ENCODE results near the gene IL21R.
A peak's percentile ranks its signal among the peaks of the same experiment; 100 is the strongest.

The IL21R gene

DNA sequence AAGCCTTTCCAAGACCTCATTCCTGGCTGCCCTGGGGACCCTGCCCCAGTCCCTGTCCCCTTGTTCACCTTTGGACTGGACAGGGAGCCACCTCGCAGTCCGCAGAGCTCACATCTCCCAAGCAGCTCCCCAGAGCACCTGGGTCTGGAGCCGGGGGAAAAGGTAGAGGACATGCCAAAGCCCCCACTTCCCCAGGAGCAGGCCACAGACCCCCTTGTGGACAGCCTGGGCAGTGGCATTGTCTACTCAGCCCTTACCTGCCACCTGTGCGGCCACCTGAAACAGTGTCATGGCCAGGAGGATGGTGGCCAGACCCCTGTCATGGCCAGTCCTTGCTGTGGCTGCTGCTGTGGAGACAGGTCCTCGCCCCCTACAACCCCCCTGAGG is 38.7 kb upstream of the IL21R start:
- no peak for TF ChIP-seq Cebpa-rat (IDR thresholded peaks at IDR 0.05)
- Histone ChIP-seq H4K20me1 (peaks cover 0 to 47% (median 0%) of the 10 kb centered on the region in 11 experiments; a peak in 6 of 22 replicates), H3K4me2 (peak overlapping the region in 9 of 11 experiments; percentile 2 to 85 (median 76); a peak in 17 of 22 replicates), H3K9ac (peak overlapping the region in 4 of 11 experiments; percentile 52 to 58 (median 56); a peak in 6 of 22 replicates), H3K4me3 (no peak overlapping the region), H3K4me1 (peaks cover 19 to 58% (median 52%) of the 10 kb centered on the region in 10 experiments), H3K27me3 (no peaks in the 10 kb centered on the region), H3K36me3 (peaks cover 24 to 73% (median 59%) of the 10 kb centered on the region in 11 experiments; a peak in 21 of 22 replicates), H3K9me3 (replicated peaks in 1 of 11) (peaks cover 0 to 13% (median 7%) of the 10 kb centered on the region in 11 experiments; a peak in 10 of 22 replicates), H3K27ac (peak overlapping the region in 4 of 11 experiments; percentile 18 to 43 (median 22); a peak in 4 of 22 replicates)

DNA sequence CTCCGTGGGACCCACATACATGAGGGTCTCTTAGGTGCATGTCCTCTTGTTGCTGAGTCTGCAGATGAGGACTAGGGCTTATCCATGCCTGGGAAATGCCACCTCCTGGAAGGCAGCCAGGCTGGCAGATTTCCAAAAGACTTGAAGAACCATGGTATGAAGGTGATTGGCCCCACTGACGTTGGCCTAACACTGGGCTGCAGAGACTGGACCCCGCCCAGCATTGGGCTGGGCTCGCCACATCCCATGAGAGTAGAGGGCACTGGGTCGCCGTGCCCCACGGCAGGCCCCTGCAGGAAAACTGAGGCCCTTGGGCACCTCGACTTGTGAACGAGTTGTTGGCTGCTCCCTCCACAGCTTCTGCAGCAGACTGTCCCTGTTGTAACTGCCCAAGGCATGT is 38.2 kb upstream of the IL21R start:
- Histone ChIP-seq H3K4me2 (peak overlapping the region in 5 of 11 experiments; percentile 73 to 85 (median 80); a peak in 7 of 22 replicates), H3K4me1 (peaks cover 25 to 64% (median 58%) of the 10 kb centered on the region in 10 experiments), H4K20me1 (peaks cover 0 to 47% (median 0%) of the 10 kb centered on the region in 11 experiments; a peak in 6 of 22 replicates), H3K9me3 (replicated peaks in 1 of 11) (peaks cover 0 to 9% (median 7%) of the 10 kb centered on the region in 11 experiments; a peak in 10 of 22 replicates), H3K9ac (no peak overlapping the region), H3K4me3 (no peak overlapping the region), H3K27ac (no peak overlapping the region; a peak in 1 of 22 replicates), H3K36me3 (peaks cover 24 to 68% (median 54%) of the 10 kb centered on the region in 11 experiments; a peak in 21 of 22 replicates), H3K27me3 (no peaks in the 10 kb centered on the region)
- no peak for TF ChIP-seq Cebpa-rat (IDR thresholded peaks at IDR 0.05)

DNA sequence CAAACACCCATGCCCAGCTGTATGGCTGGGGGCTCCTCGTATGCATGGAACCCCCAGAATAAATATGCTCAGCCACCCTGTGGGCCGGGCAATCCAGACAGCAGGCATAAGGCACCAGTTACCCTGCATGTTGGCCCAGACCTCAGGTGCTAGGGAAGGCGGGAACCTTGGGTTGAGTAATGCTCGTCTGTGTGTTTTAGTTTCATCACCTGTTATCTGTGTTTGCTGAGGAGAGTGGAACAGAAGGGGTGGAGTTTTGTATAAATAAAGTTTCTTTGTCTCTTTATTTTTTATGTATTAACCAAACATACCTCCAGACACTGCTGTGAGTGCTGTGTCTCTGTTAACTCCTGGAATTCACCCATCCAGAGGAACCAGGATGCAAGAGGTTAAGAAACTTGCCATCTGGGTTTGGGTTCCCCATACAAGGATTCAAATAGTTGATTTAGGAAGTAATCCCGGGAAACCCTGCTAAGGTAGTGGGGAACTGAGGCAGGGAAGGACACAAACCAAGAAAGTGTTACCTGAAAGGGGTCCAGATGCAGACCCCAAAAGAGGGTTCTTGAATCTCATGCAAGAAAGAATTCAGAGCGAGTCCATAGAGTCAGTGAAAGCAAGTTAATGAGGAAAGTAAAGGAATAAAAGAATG is 37.4 kb upstream of the IL21R start:
- no peak for TF ChIP-seq Cebpa-rat (IDR thresholded peaks at IDR 0.05)
- peaks cover 33 to 69% (median 60%) of the 10 kb centered on the region in 10 experiments for H3K4me1 ChIP-seq
- no peak overlapping the region for H3K4me3 ChIP-seq
- H3K27me3 ChIP-seq: no peaks in the 10 kb centered on the region
- H3K4me2 ChIP-seq: peak overlapping the region in 7 of 11 experiments; percentile 5 to 85 (median 73); a peak in 8 of 22 replicates
- peaks cover 18 to 59% (median 45%) of the 10 kb centered on the region in 11 experiments; a peak in 20 of 22 replicates for H3K36me3 ChIP-seq
- H3K27ac ChIP-seq: peak overlapping the region in 2 of 11 experiments; percentile 38 to 95; a peak in 3 of 22 replicates
- peaks cover 0 to 5% (median 2%) of the 10 kb centered on the region in 11 experiments; a peak in 18 of 22 replicates for H3K9me3 ChIP-seq (replicated peaks in 1 of 11)
- H4K20me1 ChIP-seq: peaks cover 0 to 41% (median 0%) of the 10 kb centered on the region in 11 experiments; a peak in 6 of 22 replicates
- no peak overlapping the region for H3K9ac ChIP-seq

DNA sequence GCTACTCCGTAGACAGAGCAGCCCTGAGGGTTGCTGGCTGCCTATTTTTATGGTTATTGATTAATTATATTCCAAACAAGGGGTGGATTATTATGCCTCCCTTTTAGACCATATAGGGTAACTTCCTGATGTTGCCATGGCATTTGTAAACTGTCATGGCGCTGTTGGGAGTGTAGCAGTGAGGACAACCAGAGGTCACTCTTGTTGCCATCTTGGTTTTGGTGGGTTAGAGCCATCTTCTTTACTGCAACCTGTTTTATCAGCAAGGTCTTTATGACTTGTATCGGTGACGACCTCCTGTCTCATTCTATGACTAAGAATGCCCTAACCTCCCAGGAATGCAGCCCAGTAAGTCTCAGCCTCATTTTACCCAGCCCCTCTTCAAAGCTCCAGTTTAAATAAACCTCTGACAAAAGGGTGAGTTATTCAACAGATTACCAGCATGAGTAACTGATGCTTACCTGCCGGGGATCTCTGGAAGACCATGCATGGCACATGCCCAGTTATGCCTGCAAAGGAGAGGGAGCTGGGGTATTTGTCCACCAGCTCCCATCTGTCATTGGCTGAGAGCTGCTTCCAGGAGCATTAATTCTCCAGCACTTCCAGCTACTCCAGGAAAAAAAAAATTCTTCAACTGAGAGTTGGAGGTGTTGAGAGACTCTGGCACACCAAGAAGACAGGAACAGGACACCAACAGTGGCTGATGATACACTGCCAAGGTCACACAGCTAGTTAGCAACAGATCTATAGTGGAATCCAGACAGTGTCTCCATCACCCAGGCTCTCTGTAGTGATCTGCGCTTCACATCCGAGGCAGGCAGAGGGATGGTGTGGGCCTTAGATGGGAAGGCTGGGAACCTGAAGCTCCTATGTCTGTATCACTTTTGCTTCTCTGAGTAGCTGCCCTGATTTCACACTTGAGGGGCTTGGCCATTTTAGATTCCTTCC is 36.6 kb upstream of the IL21R start:
- Histone ChIP-seq H3K9ac (peak overlapping the region in 1 of 11 experiments; percentile 78; a peak in 1 of 22 replicates), H3K9me3 (replicated peaks in 1 of 11) (peaks cover 7 to 12% (median 10%) of the 10 kb centered on the region in 11 experiments), H3K27ac (peak overlapping the region in 9 of 11 experiments; percentile 30 to 96 (median 90); a peak in 13 of 22 replicates), H3K27me3 (no peaks in the 10 kb centered on the region), H3K4me2 (peak overlapping the region in 10 of 11 experiments; percentile 16 to 95 (median 82); a peak in 15 of 22 replicates), H3K36me3 (peaks cover 17 to 52% (median 41%) of the 10 kb centered on the region in 11 experiments; a peak in 19 of 22 replicates), H3K4me1 (peaks cover 41 to 72% (median 61%) of the 10 kb centered on the region in 10 experiments), H3K4me3 (no peak overlapping the region), H4K20me1 (peaks cover 0 to 40% (median 0%) of the 10 kb centered on the region in 11 experiments; a peak in 6 of 22 replicates)
- no peak for TF ChIP-seq Cebpa-rat (IDR thresholded peaks at IDR 0.05)

DNA sequence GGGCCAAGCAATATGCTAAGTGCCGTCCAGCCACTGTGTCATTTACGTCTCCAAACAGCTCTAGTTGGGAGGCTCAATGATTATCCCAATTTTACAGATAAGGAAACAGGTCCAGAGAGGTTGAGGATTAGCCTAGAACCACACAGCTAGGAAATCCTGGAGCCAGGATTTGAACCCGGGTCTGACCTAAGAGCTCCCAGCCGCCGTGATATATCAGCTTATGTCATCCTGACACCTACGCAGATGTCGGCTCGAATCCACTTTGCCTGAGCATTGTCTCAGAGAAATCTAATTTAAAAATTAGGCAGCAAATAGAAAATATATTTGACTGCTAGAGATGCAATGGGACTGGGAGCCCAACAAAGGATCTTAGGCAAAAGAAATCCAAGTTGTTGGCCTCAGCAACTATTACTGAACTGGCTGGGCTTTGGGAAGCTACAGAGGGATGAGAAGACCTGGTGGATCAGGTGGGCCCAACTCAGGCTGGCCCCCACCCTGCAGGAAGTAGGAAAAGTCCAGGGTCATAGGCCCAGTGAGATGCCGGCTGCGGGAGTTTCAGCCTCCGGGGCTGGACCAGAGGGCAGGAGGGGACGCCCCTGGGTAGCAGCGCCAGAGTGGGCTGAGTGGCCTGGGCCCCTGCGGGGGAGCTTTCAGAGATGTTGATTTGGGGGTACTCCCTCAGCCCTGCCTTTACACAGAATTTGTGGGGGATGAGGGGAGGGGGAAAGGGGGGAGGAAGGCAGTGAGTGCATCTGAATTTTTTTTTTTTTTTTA is 35.1 kb upstream of the IL21R start:
- peaks cover 0 to 32% (median 0%) of the 10 kb centered on the region in 11 experiments; a peak in 6 of 22 replicates for H4K20me1 ChIP-seq
- peak overlapping the region; percentile 36 to 96 (median 90); a peak in 21 of 22 replicates for H3K27ac ChIP-seq
- peaks cover 12 to 20% (median 17%) of the 10 kb centered on the region in 11 experiments for H3K9me3 ChIP-seq (replicated peaks in 1 of 11)
- TF ChIP-seq Cebpa-rat (IDR thresholded peaks at IDR 0.05): no peak
- peaks cover 55 to 76% (median 70%) of the 10 kb centered on the region in 10 experiments for H3K4me1 ChIP-seq
- H3K27me3 ChIP-seq: no peaks in the 10 kb centered on the region
- H3K9ac ChIP-seq: peak overlapping the region in 10 of 11 experiments; percentile 71 to 88 (median 78); a peak in 20 of 22 replicates
- peaks cover 8 to 38% (median 26%) of the 10 kb centered on the region in 11 experiments; a peak in 19 of 22 replicates for H3K36me3 ChIP-seq
- peak overlapping the region in 4 of 10 experiments; percentile 24 to 42 (median 30); a peak in 3 of 20 replicates for H3K4me3 ChIP-seq
- peak overlapping the region; percentile 71 to 96 (median 91) for H3K4me2 ChIP-seq

DNA sequence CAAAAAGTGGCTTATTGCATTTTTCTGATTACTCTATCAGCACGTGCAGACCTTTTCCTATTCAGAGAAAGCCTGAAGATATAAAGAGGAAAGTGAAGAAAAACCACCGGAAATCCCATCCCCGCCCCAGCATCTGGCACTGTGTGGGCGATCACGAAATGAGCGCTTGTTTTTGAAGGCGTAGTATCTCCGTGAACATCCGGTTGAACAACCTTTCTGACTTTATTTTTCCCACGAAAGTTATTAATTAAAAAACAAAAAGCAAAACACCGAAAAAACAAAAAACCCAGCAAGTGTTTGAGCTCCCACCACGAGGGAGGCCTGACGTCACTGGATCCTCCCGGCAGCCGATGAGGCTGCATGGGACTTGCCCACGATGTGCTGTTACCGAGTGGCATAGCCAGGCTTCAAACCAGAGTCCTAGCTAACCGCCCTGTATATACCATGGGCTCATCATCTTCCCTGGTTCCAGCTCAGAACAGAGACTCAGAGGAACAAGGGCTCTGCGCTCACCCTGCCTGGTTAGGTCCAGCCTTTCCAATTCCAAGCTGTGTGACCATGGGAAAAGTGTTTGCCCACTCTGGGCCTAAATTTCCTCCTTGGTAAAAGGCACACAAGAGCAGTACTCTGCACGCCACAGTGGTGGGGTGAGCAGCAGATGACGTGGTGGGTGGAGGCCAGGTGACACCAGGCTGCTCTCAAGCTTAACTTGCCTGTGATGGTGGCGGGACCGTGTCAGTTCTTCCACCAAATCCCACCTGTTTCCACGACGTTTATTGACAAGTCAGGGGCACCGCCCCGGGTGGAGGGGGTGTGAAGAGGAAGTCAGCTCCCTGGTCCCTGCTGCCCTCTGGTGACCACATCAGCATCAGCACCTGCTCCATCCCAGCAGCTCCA is 34.3 kb upstream of the IL21R start:
- Histone ChIP-seq H3K9me3 (replicated peaks in 1 of 11) (peaks cover 12 to 20% (median 17%) of the 10 kb centered on the region in 11 experiments), H3K27ac (peak overlapping the region; percentile 75 to 96 (median 90); a peak in 21 of 22 replicates), H3K9ac (peak overlapping the region; percentile 67 to 88 (median 77); a peak in 21 of 22 replicates), H3K4me3 (peak overlapping the region; percentile 6 to 53 (median 30); a peak in 11 of 20 replicates), H4K20me1 (peaks cover 0 to 24% (median 0%) of the 10 kb centered on the region in 11 experiments; a peak in 6 of 22 replicates), H3K36me3 (peaks cover 0 to 29% (median 18%) of the 10 kb centered on the region in 11 experiments; a peak in 15 of 22 replicates), H3K4me1 (peaks cover 62 to 83% (median 72%) of the 10 kb centered on the region in 10 experiments), H3K27me3 (no peaks in the 10 kb centered on the region), H3K4me2 (peak overlapping the region; percentile 71 to 96 (median 91))
- TF ChIP-seq Cebpa-rat (IDR thresholded peaks at IDR 0.05): peak in 1 of 11 experiments; percentile 10; a peak in 1 of 22 replicates

Measured in BLaER1 treated with 17β-estradiol and CSF1 and Interleukin-3, amounts not matched to agents 10 nM and 100 nM (cell line).